H1 (cell line): Measurements from ENCODE around the gene CSDE1.

Source experiments
- CHD7 ChIP-seq: fragments of 300-600 bp; sonication (generic); IDR thresholded peaks from 2 replicates; pipeline ENCODE4 v1.7.1; 2012; ENCODE audit warnings: low read length, moderate library complexity, mild to moderate bottlenecking, inconsistent platforms; ENCODE audit not compliant: insufficient replicate concordance
- CTCF ChIP-seq, 3 experiments: IDR thresholded peaks; 1 replicate in 2 of 3; 2 replicates in 1 of 3; pipeline versions ENCODE4 v1.5.1 to v1.6.1; 2011; ENCODE audit warnings: low read length in 3 of 3, mild to moderate bottlenecking in 3 of 3, inconsistent platforms in 2 of 3, low read depth in 1 of 3, moderate library complexity in 1 of 3; ENCODE audit not compliant: insufficient read depth in 1 of 3; ENCODE audit errors: control extremely low read depth in 1 of 3
- EZH2 ChIP-seq: fragments of 200-600 bp; sonication (generic); IDR thresholded peaks from 2 replicates; pipeline ENCODE4 v1.7.1; 2012; ENCODE audit warnings: low read depth, mild to moderate bottlenecking, moderate library complexity, low read length, inconsistent platforms; ENCODE audit not compliant: severe bottlenecking
- GTF2F1 ChIP-seq: IDR thresholded peaks from 2 replicates; pipeline ENCODE4 v1.6.1; 2012; ENCODE audit warnings: low read depth, low read length, improper control_type of control experiment, borderline replicate concordance
- HDAC6 ChIP-seq: IDR thresholded peaks from one replicate; pipeline ENCODE4 v1.7.1; 2012; ENCODE audit warnings: low read depth, mild to moderate bottlenecking, inconsistent platforms, low read length, moderate library complexity
- PHF8 ChIP-seq: fragments of 200-600 bp; sonication (generic); conservative IDR thresholded peaks from 2 replicates; pipeline ENCODE4 v1.7.1; 2012; ENCODE audit warnings: low read depth, mild to moderate bottlenecking, inconsistent platforms, low read length, moderate library complexity
- POLR2A ChIP-seq, 2 experiments: IDR thresholded peaks; 1 replicate in 1 of 2; 2 replicates in 1 of 2; pipeline ENCODE4 v1.6.1; 2011; ENCODE audit warnings: low read depth in 2 of 2, low read length in 2 of 2, mild to moderate bottlenecking in 2 of 2; ENCODE audit errors: control extremely low read depth in 1 of 2
- POLR2AphosphoS5 ChIP-seq: IDR thresholded peaks from 2 replicates; pipeline ENCODE4 v1.6.1; 2011; ENCODE audit warnings: low read depth, low read length
- RAD21 ChIP-seq, 2 experiments: IDR thresholded peaks in 1 of 2; conservative IDR thresholded peaks in 1 of 2; 2 replicates each; pipeline ENCODE4 v1.6.1; 2011; ENCODE audit warnings: low read depth in 2 of 2, low read length in 2 of 2, improper control_type of control experiment in 1 of 2, inconsistent platforms in 1 of 2, mild to moderate bottlenecking in 1 of 2, moderate library complexity in 1 of 2
- RNF2 ChIP-seq: fragments of 200-900, 300-1000 bp; sonication (generic); IDR thresholded peaks from 2 replicates; pipeline ENCODE4 v1.7.1; 2016; ENCODE audit warnings: borderline replicate concordance, low read depth, mild to moderate bottlenecking, antibody characterized with exemption, low read length; ENCODE audit not compliant: poor library complexity, severe bottlenecking; ENCODE audit errors: missing control alignments
- TAF1 ChIP-seq: IDR thresholded peaks from 2 replicates; pipeline ENCODE4 v1.6.1; 2011; ENCODE audit warnings: mild to moderate bottlenecking, low read depth, low read length
- ZNF274 ChIP-seq: IDR thresholded peaks from 2 replicates; pipeline ENCODE4 v1.7.0; 2012; ENCODE audit warnings: low read length, borderline replicate concordance; ENCODE audit errors: extremely low read depth

DNA sequence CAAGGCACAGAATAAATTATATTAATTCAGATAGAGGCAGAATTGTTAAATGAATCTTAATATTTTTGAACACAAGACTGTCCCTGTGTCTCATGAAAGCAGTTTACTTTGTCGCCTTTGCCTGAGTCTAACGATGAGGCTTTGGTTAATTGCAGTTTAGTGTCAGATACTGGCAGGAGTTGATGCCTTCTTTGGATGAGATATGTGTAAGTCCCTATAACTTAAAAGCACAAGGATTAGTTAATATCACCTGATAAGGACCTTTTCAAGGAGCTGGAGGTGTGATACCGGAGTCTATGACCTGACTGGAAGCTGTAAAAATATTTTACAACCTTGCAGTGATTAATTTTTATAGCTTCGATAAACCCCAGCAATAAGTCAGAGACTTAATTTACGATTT is 24.7 kb upstream of the CSDE1 start:
- TF ChIP-seq EZH2 = no peak
- TF ChIP-seq PHF8 = no peak
- TF ChIP-seq CTCF (IDR thresholded peaks at IDR 0.05; ENCODE audit: control extremely low read depth in 1 of 3, insufficient read depth in 1 of 3, low read depth in 1 of 3, low read length in 3 of 3) = no peak
- TF ChIP-seq POLR2A (IDR thresholded peaks at IDR 0.05; ENCODE audit: control extremely low read depth in 1 of 2, low read depth in 2 of 2, low read length in 2 of 2) = no peak
- no peak for TF ChIP-seq CHD7
- no peak for TF ChIP-seq RNF2
- no peak for TF ChIP-seq TAF1
- no peak for TF ChIP-seq HDAC6
- TF ChIP-seq ZNF274 = no peak
- no peak for TF ChIP-seq GTF2F1
- no peak for TF ChIP-seq RAD21 (IDR thresholded peaks at IDR 0.05 in 1 of 2, conservative IDR thresholded peaks at IDR 0.05 in 1 of 2; ENCODE audit: low read depth in 2 of 2, low read length in 2 of 2)
- no peak for TF ChIP-seq POLR2AphosphoS5
